WI38 (cell line): ENCODE measurements around the gene SMC1A.
A peak's percentile ranks its signal among the peaks of the same experiment; 100 is the strongest.
"Not testable (repeated sequence)": the region's sequence is repeated elsewhere in the genome, so short reads cannot be mapped to it uniquely, and the experiment has no call there.

Source experiments
- H3K4me3 ChIP-seq: 2 replicates; pipeline ENCODE4 v1.5.1; 2011; ENCODE audit warnings: low read depth, mild to moderate bottlenecking, control low read depth, low read length
- TF ChIP-seq, protein P1 (sequence below): IDR thresholded peaks from 2 replicates; pipeline ENCODE4 v1.5.1; 2012; ENCODE audit warnings: low read depth, mild to moderate bottlenecking, control low read depth, low read length

Gene SMC1A

DNA sequence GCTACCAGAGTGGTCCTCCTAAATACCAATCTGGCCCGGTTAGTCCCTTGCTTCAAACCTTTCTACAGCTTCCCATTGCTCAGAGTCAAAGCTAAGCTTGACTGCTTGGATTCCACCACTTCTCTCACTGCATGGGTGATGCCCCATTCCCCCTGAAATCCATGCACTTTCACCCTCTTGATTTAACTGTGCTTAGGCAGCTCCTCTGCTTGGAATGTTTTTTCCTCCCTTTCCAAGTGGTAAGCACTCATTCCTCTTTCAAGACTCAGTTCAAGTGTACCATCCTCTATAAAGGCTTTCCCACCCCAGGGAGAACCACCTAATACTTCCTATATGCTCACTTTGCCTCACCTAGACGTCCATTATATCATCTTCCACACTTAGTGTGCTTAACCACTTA lies 49.1 kb downstream of the SMC1A start:
- TF ChIP-seq, protein P1, sequence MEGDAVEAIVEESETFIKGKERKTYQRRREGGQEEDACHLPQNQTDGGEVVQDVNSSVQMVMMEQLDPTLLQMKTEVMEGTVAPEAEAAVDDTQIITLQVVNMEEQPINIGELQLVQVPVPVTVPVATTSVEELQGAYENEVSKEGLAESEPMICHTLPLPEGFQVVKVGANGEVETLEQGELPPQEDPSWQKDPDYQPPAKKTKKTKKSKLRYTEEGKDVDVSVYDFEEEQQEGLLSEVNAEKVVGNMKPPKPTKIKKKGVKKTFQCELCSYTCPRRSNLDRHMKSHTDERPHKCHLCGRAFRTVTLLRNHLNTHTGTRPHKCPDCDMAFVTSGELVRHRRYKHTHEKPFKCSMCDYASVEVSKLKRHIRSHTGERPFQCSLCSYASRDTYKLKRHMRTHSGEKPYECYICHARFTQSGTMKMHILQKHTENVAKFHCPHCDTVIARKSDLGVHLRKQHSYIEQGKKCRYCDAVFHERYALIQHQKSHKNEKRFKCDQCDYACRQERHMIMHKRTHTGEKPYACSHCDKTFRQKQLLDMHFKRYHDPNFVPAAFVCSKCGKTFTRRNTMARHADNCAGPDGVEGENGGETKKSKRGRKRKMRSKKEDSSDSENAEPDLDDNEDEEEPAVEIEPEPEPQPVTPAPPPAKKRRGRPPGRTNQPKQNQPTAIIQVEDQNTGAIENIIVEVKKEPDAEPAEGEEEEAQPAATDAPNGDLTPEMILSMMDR, result no peak
- no peak overlapping the region for H3K4me3 ChIP-seq

DNA sequence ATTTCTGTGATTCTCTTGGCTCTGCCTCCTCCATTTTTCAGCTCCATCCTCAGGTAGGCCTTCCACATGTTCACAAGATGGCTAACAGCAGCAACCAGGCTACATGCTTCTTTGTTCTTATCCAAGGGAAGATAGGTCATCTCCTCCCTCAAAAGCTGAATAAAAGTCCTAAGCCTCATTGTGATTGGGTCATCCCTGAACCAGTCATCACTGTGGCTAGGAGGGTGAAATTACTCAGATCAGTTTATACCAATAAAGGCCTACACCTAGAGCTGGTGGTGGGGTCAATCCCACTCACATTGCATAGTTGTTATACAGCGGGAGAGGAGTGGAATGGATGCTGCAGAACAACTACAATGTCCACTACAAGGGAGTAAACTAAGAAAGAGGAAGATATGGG lies 56.0 kb downstream of the SMC1A start:
- H3K4me3 ChIP-seq, result not testable (repeated sequence)

GRCh38 chrX:53362449-53362848 lies 60.0 kb downstream of the SMC1A start:
- H3K4me3 ChIP-seq, result no peak overlapping the region
- TF ChIP-seq, protein P1, result no peak

DNA sequence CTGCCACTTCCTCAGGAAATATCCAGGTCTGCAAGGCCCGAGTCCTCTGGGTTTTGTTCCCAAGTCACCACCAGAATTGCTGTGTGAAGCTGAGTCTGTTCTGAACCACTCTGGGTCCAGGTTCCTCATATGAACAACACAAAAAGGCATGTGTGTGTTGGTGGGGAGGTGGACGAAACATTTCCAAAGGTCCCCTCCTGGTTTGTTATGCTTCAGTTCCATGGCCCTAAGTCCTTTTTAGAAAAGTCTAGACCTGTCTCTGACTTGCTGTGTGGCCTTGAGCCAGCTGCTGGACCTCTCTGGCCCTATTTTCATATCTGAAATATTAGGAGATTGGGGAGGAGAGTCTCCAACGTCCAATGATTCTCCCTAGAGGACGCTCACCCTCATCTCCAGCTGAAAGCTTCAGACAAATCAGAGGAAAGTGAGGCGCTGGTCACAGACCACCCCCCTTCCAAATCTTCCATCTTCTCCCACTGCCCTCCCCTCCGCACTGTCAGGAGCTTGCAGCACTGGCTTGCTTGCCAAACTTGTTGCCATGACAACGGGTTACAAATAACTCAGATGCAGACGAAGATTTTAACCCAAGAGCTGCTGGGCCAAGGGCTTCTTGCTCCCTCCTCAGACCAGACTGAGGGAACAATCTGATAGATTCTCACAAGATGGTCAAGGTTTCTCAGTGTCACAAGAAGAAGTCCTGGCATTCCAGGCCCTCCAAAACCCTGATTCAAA lies 64.5 kb downstream of the SMC1A start:
- no peak overlapping the region for H3K4me3 ChIP-seq
- TF ChIP-seq, protein P1, result no peak

GRCh38 chrX:53356186-53356585 lies 66.3 kb downstream of the SMC1A start:
- TF ChIP-seq, protein P1, result no peak
- no peak overlapping the region for H3K4me3 ChIP-seq

DNA sequence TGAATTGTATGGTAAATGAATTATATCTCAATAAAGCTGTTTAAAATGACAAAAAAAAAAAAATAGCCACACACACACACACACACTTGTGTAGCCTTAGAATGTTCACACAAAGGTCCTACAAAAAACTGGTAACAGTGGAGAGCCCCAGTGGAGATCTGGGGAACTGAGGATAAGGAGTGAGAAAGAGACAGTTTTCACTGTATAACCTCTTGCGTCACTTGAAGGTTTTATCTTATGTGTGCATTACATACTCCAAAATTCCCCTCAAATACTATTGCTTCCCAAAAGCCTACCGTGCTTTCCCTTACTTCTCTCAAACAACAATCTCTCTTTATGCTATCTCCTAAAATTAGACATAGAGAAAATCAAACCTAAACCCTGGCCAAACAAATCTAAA lies 67.8 kb downstream of the SMC1A start:
- TF ChIP-seq, protein P1, result 0 out of 2 replicates have a peak, but pooled peaks have one; percentile 13

DNA sequence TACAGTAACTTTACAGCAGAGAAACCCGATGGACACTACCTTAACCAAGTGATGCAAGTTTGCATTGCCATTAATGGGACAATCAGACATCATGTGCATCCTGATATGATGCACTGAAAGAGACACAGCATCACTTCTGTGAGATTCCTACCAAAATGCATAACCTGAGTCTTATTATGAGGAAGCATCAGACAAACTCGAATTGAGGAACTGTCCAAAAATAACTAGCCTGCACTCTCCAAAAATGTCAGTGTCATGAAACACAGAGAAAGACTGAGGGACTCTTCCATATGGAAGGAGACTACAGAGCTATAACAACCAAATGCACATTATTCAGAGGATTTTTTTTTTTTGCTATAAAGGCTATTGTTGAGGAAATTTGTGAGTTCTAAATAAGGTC lies 74.5 kb downstream of the SMC1A start:
- no peak overlapping the region for H3K4me3 ChIP-seq
- TF ChIP-seq, protein P1, result no peak

More for the DNA sequence above, 67.8 kb downstream of the SMC1A start:
- no peak overlapping the region for H3K4me3 ChIP-seq
